K562 (cell line): ENCODE results near the gene LPIN1. TPM values are rescaled to one million over a fixed set of nuclear protein-coding genes. Genes with fewer than 3 reads are reported as not detected.
A peak's percentile ranks its signal among the peaks of the same experiment; 100 is the strongest.

Source experiments
- ATAC-seq: fragments of 200-7000 bp; cut with Tn5 transposase; 3 replicates; pipeline ENCODE4 v1.9.1; 2020; ENCODE audit warnings: moderate library complexity
- BruUV-seq: library from RNA; stranded (reverse); fragments of 400-500 nt; replicated peaks from 2 replicates; lab custom pipeline; 2021; lab: Mats Ljungman, UMichigan
- CTCF ChIA-PET: fragments of 300-600 bp; formaldehyde crosslinking; extraction: SDS; loops from one replicate; lab custom pipeline; 2021; ENCODE audit warnings: low intra/inter-chr PET ratio; lab: Yijun Ruan, JAX
- POLR2A ChIA-PET: fragments of 300-600, 350-650 bp; sonication (Branson Sonifier 250); formaldehyde crosslinking; extraction: SDS; loops from one replicate; lab custom pipeline; 2021; ENCODE audit warnings: antibody characterized with exemption, inconsistent platforms; lab: Yijun Ruan, JAX
- DNase-seq, 4 experiments: peaks; one replicate each; pipeline versions ENCODE4 v3.0.0 to v3.0.0-alpha.2; 2011 to 2018; ENCODE audit warnings: low spot score in 3 of 4, mixed read lengths in 3 of 4; ENCODE audit errors: extremely low read depth in 1 of 4
- FAIRE-seq: peaks from 2 replicates; lab custom pipeline; 2011; peaks lifted over from hg19 to GRCh38; lab: Jason Lieb, UNC
- H2AFZ ChIP-seq: 2 replicates; pipeline ENCODE4 v1.6.0; 2011; ENCODE audit warnings: low read depth, low read length, control low read depth, inconsistent platforms
- H3K27ac ChIP-seq: fragments of 200-600 bp; 3 replicates; pipeline ENCODE4 v1.8.0; 2011; ENCODE audit warnings: low read depth, mild to moderate bottlenecking, control low read depth, inconsistent platforms, low read length, moderate library complexity, mixed read lengths; ENCODE audit errors: extremely low read depth
- H3K27me3 ChIP-seq, 2 experiments: fragments of 300-600 bp in 1 of 2; 2 replicates in 1 of 2; 3 replicates in 1 of 2; pipeline versions ENCODE4 v1.6.0 to v1.8.0; 2011; ENCODE audit warnings: inconsistent platforms in 2 of 2, low read length in 2 of 2, mild to moderate bottlenecking in 1 of 2, mixed read lengths in 1 of 2, moderate library complexity in 1 of 2; ENCODE audit not compliant: control insufficient read depth in 2 of 2, insufficient read depth in 2 of 2
- H3K36me3 ChIP-seq: fragments of 300-600 bp; 3 replicates; pipeline ENCODE4 v1.8.0; 2011; ENCODE audit warnings: mild to moderate bottlenecking, low read length, inconsistent platforms; ENCODE audit not compliant: control insufficient read depth, insufficient read depth
- H3K4me1 ChIP-seq, 2 experiments: fragments of 200-600 bp in 1 of 2; replicated peaks in 1 of 2; 2 replicates in 1 of 2; 3 replicates in 1 of 2; pipeline versions ENCODE4 v1.5.1 to v1.8.0; 2011; ENCODE audit warnings: inconsistent platforms in 2 of 2, low read length in 2 of 2, mild to moderate bottlenecking in 1 of 2, mixed read lengths in 1 of 2, moderate library complexity in 1 of 2; ENCODE audit not compliant: control insufficient read depth in 2 of 2, insufficient read depth in 2 of 2
- H3K4me2 ChIP-seq: 2 replicates; pipeline ENCODE4 v1.6.1; 2011; ENCODE audit warnings: low read length, control low read depth, inconsistent platforms, mixed read lengths; ENCODE audit not compliant: insufficient read depth
- H3K4me3 ChIP-seq: fragments of 200-600 bp; sonication (generic), shearing (Covaris generic); 2 replicates; pipeline ENCODE4 v1.5.1; 2016; ENCODE audit warnings: control low read depth, inconsistent platforms
- H3K79me2 ChIP-seq: fragments of 200-600 bp; 3 replicates; pipeline ENCODE4 v1.8.0; 2011; ENCODE audit warnings: low read length, inconsistent platforms; ENCODE audit not compliant: control insufficient read depth, insufficient read depth
- H3K9ac ChIP-seq, 2 experiments: 2 replicates each; pipeline versions ENCODE4 v1.6.0 to v1.6.1; 2011; ENCODE audit warnings: low read depth in 2 of 2, low read length in 2 of 2, control low read depth in 1 of 2, inconsistent platforms in 1 of 2, mild to moderate bottlenecking in 1 of 2, mixed read lengths in 1 of 2; ENCODE audit not compliant: insufficient read depth in 1 of 2
- H3K9me1 ChIP-seq: one replicate; pipeline ENCODE4 v1.6.0; 2011; ENCODE audit warnings: inconsistent platforms, mild to moderate bottlenecking, low read length, moderate library complexity; ENCODE audit not compliant: control insufficient read depth, insufficient read depth
- H3K9me3 ChIP-seq: replicated peaks from 2 replicates; pipeline ENCODE4 v1.5.1; 2011; ENCODE audit warnings: low read depth, low read length, inconsistent platforms; ENCODE audit not compliant: control insufficient read depth, insufficient read depth
- H4K20me1 ChIP-seq: replicated peaks from 2 replicates; pipeline ENCODE4 v1.6.1; 2011; ENCODE audit warnings: low read length, inconsistent platforms, mixed read lengths; ENCODE audit not compliant: control insufficient read depth, insufficient read depth
- CHAMP1 ChIP-seq: fragments of 450-650 bp; IDR thresholded peaks from 2 replicates; pipeline ENCODE4 v1.6.1; 2016; ENCODE audit warnings: mild to moderate bottlenecking
- KLF13 ChIP-seq: fragments of 450-650 bp; IDR thresholded peaks from 2 replicates; pipeline ENCODE4 v1.6.1; 2016; ENCODE audit warnings: missing genetic modification characterization, low read depth, mild to moderate bottlenecking, missing compliant biosample characterization, moderate library complexity, borderline replicate concordance
- MYNN ChIP-seq, 2 experiments: sonication (generic); formaldehyde crosslinking in 1 of 2; IDR thresholded peaks; 2 replicates each; pipeline versions ENCODE4 v1.5.0 to v1.6.1; 2016 to 2020; ENCODE audit warnings: antibody characterized with exemption in 1 of 2, missing genetic modification reagents in 1 of 2
- PHB ChIP-seq: fragments of 250-450 bp; sonication (Bioruptor Pico); IDR thresholded peaks from 2 replicates; pipeline ENCODE4 v1.5.0; 2021
- SETDB1 ChIP-seq: IDR thresholded peaks from one replicate; pipeline ENCODE4 v1.6.1; 2012; ENCODE audit warnings: low read length, control low read depth, inconsistent platforms
- SFPQ ChIP-seq: fragments of 200-400 bp; formaldehyde crosslinking; IDR thresholded peaks from 2 replicates; pipeline ENCODE4 v1.6.1; 2017; ENCODE audit warnings: mild to moderate bottlenecking, low read depth, low read length, moderate library complexity
- XRCC5 ChIP-seq: fragments of 200-400 bp; formaldehyde crosslinking; IDR thresholded peaks from 2 replicates; pipeline ENCODE4 v1.6.1; 2017; ENCODE audit warnings: low read depth, mild to moderate bottlenecking, low read length
- ZNF24 ChIP-seq: fragments of 450-650 bp; IDR thresholded peaks from 2 replicates; pipeline ENCODE4 v1.6.1; 2016
- WGBS: fragments of 100-300 bp; shearing (Covaris generic); methylation state at CpG from one replicate; pipeline ENCODE4 v1.1.6; 2016; ENCODE audit warnings: low coverage, mixed read lengths; ENCODE audit not compliant: insufficient coverage; ENCODE audit errors: missing lambda C conversion rate; 5-methylcytosine and 5-hydroxymethylcytosine counted together
- in situ Hi-C: fragments of 300-500 bp; cut with MboI; formaldehyde crosslinking; loops from 4 replicates; pipeline ENCODE4 v1.15.0; 2018; ENCODE audit warnings: inconsistent platforms, mixed read lengths
- intact Hi-C: fragments of 100-400 bp; cut with micrococcal nuclease; formaldehyde crosslinking; loops from 2 replicates; pipeline ENCODE4 v1.14.2; 2022
- polyA plus RNA-seq, 8 experiments: library from polyadenylated mRNA; depleted of rRNA in 4 of 8; stranded (reverse) in 5 of 8; unstranded in 3 of 8; fragments of >200 nt; fragmentation: Nextera tagmentation in 2 of 8; fragmentation: Illumina TruSeq in 1 of 8; extraction: Ambion mirVana in 2 of 8; extraction: Trizol in 1 of 8; gene quantifications; 2 replicates each; pipeline versions ENCODE4 v1.2.1 to v1.2.3, GENCODE V29; 2011 to 2014; ENCODE audit warnings: inconsistent platforms in 1 of 8, missing spikeins in 1 of 8
- total RNA-seq, 7 experiments: library from RNA; depleted of rRNA in 6 of 7; stranded (reverse); fragments of >200 nt in 6 of 7; fragmentation: Illumina TruSeq in 2 of 7; extraction: Trizol in 2 of 7; gene quantifications; 2 replicates each; pipeline versions ENCODE4 v1.2.1 to v1.2.3, GENCODE V29; 2011 to 2021; ENCODE audit warnings: low replicate concordance in 1 of 7

Gene LPIN1
- total and polyA plus RNA-seq, 9 of the 15 experiments (the other 6 are each of a cell fraction or from before 2014, with no cell fraction given) = 9.2 to 84.0 (median 27.8) TPM

GRCh38 chr2:11750917-11751316 is 4.5 kb downstream of the LPIN1 start:
- DNase-seq = peak in 1 of 4 experiments; percentile 23
- ATAC-seq = no peak
- in situ Hi-C loops = no loop called here
- peaks cover 37% of the 10 kb centered on the region for H4K20me1 ChIP-seq
- H3K27ac ChIP-seq = no peak overlapping the region
- H3K9ac ChIP-seq = no peak overlapping the region
- no peaks in the 10 kb centered on the region for H3K9me1 ChIP-seq
- H3K27me3 ChIP-seq = no peaks in the 10 kb centered on the region
- intact Hi-C loops = no loop called here
- 36% methylated on average over 7 of the region's 7 CpGs for WGBS
- H3K79me2 ChIP-seq = peaks cover 89% of the 10 kb centered on the region
- H3K4me2 ChIP-seq = no peak overlapping the region; the same call in 1 of the 2 replicates
- peaks cover 7% of the 10 kb centered on the region; the same call in 2 of the 3 replicates for H3K36me3 ChIP-seq
- ChIA-PET CTCF (no interaction called here), POLR2A (interaction anchor here (0.6 to 1.5 kb wide), 2 partner anchors 13 to 19 kb away, joined by 3 to 4 read pairs; no protein-coding TSS in a partner anchor)
- no peaks in the 10 kb centered on the region for H3K9me3 ChIP-seq
- no TSS peak for BruUV-seq
- TF ChIP-seq XRCC5 = no peak
- peak; percentile 42; the same call in 1 of the 2 replicates for TF ChIP-seq MYNN (IDR thresholded peaks at IDR 0.05)
- no peak for TF ChIP-seq MYNN (CRISPR knock-in tag; IDR thresholded peaks at IDR 0.05)
- no peak for TF ChIP-seq SETDB1
- TF ChIP-seq PHB = no peak
- no peak for TF ChIP-seq CHAMP1
- no peak for TF ChIP-seq KLF13
- TF ChIP-seq SFPQ = no peak
- TF ChIP-seq ZNF24 = no peak
- no peak for FAIRE-seq
- H2AFZ ChIP-seq = no peak overlapping the region
- no peak overlapping the region for H3K4me3 ChIP-seq
- H3K4me1 ChIP-seq = peaks cover 61 to 62% of the 10 kb centered on the region in 2 experiments
